A549 (cell line): ENCODE results near the gene GRID1.

Experiments
- CEBPB ChIP-seq, 2 experiments: fragments of >200 bp in 1 of 2; sonication (Bioruptor Twin) in 1 of 2; formaldehyde crosslinking in 1 of 2; IDR thresholded peaks; 2 replicates each; pipeline ENCODE4 v1.6.1; 2012 to 2016
- EHMT2 ChIP-seq: fragments of 200-600 bp; sonication (generic); IDR thresholded peaks from 2 replicates; pipeline ENCODE4 v1.6.1; 2016; ENCODE audit warnings: antibody characterized with exemption, low read depth, mild to moderate bottlenecking, moderate library complexity
- EP300 ChIP-seq, 2 experiments: fragments of >200 bp; sonication (Bioruptor Twin); formaldehyde crosslinking; IDR thresholded peaks; 2 replicates in 1 of 2; 3 replicates in 1 of 2; pipeline ENCODE4 v1.6.1; 2016 to 2017
- GATA3 ChIP-seq: IDR thresholded peaks from 2 replicates; pipeline ENCODE4 v1.6.1; 2012; ENCODE audit warnings: borderline replicate concordance
- HDAC2 ChIP-seq: fragments of 200-600 bp; sonication (generic); IDR thresholded peaks from 2 replicates; pipeline ENCODE4 v1.6.1; 2016
- JUNB ChIP-seq: fragments of >200 bp; sonication (Bioruptor Twin); formaldehyde crosslinking; IDR thresholded peaks from 2 replicates; pipeline ENCODE4 v1.6.1; 2016
- MYC ChIP-seq: IDR thresholded peaks from 2 replicates; pipeline ENCODE4 v1.6.1; 2012; ENCODE audit warnings: mild to moderate bottlenecking, inconsistent platforms, low read length, improper control_type of control experiment, borderline replicate concordance
- NR3C1 ChIP-seq: fragments of >200 bp; sonication (Bioruptor Twin); formaldehyde crosslinking; IDR thresholded peaks from 3 replicates; pipeline ENCODE4 v1.6.1; 2017
- POLR2AphosphoS2 ChIP-seq: conservative IDR thresholded peaks from 2 replicates; pipeline ENCODE4 v1.6.1; 2012; ENCODE audit warnings: low read length, improper control_type of control experiment, inconsistent platforms
- RCOR1 ChIP-seq: fragments of 150-350 bp; IDR thresholded peaks from 2 replicates; pipeline ENCODE4 v1.6.1; 2014; ENCODE audit warnings: antibody characterized with exemption, low read length, low read depth
- REST ChIP-seq: fragments of 200-600 bp; sonication (generic); IDR thresholded peaks from 2 replicates; pipeline ENCODE4 v1.6.1; 2016; ENCODE audit warnings: antibody characterized with exemption, mild to moderate bottlenecking, moderate library complexity
- SMC3 ChIP-seq: fragments of >200 bp; sonication (Bioruptor Twin); formaldehyde crosslinking; IDR thresholded peaks from 3 replicates; pipeline ENCODE4 v1.6.1; 2018; ENCODE audit warnings: inconsistent platforms
- TF ChIP-seq, protein P1 (sequence below): fragments of >200 bp; sonication (Bioruptor Twin); formaldehyde crosslinking; IDR thresholded peaks from 3 replicates; pipeline ENCODE4 v1.5.1; 2016
- TF ChIP-seq, protein P2 (sequence below): fragments of 450-650 bp; IDR thresholded peaks from 2 replicates; pipeline ENCODE4 v1.6.1; 2014; ENCODE audit warnings: antibody characterized with exemption

DNA sequence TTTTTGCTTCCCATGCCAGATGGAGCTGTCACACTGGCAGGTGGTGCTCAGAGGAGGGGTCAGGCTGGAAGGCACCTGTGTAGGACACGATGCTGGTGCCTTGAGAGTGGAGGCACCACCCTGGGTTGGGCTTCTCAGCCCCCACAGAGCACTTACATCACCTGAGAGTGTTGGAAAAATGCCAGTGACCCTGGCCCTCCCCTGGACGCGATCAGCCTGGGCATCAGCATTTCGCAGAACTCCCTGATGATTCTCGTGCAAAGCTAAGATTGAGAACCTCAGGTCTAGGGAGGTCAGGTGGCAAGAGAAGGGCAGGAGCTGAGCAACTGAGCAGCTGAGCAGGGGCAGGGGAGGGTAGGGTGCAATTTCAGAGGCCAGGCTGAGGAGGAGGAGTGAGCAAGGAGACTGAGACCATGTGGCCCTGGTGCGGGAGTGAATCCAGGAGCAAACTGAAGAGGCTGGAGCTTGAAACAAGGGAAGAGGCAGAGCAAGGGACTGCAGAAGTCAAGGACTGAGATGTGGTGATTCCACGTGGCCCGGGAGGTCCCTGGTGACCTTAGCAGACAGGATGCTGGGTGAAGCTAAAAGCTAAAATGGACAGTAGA lies 24.7 kb upstream of the GRID1 start:
- TF ChIP-seq EHMT2 (no peak), POLR2AphosphoS2 (no peak), JUNB (no peak), HDAC2 (no peak), REST (no peak), CEBPB (IDR thresholded peaks at IDR 0.05) (no peak), MYC (no peak), GATA3 (no peak), EP300 (IDR thresholded peaks at IDR 0.05) (no peak), NR3C1 (no peak), SMC3 (no peak), RCOR1 (no peak)
- TF ChIP-seq, protein P1, sequence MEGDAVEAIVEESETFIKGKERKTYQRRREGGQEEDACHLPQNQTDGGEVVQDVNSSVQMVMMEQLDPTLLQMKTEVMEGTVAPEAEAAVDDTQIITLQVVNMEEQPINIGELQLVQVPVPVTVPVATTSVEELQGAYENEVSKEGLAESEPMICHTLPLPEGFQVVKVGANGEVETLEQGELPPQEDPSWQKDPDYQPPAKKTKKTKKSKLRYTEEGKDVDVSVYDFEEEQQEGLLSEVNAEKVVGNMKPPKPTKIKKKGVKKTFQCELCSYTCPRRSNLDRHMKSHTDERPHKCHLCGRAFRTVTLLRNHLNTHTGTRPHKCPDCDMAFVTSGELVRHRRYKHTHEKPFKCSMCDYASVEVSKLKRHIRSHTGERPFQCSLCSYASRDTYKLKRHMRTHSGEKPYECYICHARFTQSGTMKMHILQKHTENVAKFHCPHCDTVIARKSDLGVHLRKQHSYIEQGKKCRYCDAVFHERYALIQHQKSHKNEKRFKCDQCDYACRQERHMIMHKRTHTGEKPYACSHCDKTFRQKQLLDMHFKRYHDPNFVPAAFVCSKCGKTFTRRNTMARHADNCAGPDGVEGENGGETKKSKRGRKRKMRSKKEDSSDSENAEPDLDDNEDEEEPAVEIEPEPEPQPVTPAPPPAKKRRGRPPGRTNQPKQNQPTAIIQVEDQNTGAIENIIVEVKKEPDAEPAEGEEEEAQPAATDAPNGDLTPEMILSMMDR, result no peak
- TF ChIP-seq, protein P2, sequence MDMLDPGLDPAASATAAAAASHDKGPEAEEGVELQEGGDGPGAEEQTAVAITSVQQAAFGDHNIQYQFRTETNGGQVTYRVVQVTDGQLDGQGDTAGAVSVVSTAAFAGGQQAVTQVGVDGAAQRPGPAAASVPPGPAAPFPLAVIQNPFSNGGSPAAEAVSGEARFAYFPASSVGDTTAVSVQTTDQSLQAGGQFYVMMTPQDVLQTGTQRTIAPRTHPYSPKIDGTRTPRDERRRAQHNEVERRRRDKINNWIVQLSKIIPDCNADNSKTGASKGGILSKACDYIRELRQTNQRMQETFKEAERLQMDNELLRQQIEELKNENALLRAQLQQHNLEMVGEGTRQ, result no peak
